Upper lobe of right lung (tissue), 1 donor: ENCODE measurements around the gene RPL15. TPM values are rescaled to one million over a fixed set of nuclear protein-coding genes. Genes with fewer than 3 reads are reported as not detected.
"Not testable (repeated sequence)": the region's sequence is repeated elsewhere in the genome, so short reads cannot be mapped to it uniquely, and the experiment has no call there.

Source experiments
- ATAC-seq: fragments of 200-7000 bp; cut with Tn5 transposase; one replicate; pipeline ENCODE4 v1.9.1; 2020; ENCODE audit warnings: mild to moderate bottlenecking, moderate library complexity
- DNase-seq: peaks from one replicate; pipeline ENCODE4 v3.0.0-alpha.2; 2020
- H3K27ac ChIP-seq: fragments of 200-600 bp; one replicate; pipeline ENCODE4 v1.8.0; 2022
- H3K27me3 ChIP-seq: fragments of 200-600 bp; one replicate; pipeline ENCODE4 v1.8.0; 2022; ENCODE audit warnings: mild to moderate bottlenecking
- H3K36me3 ChIP-seq: fragments of 200-600 bp; one replicate; pipeline ENCODE4 v1.8.0; 2022
- H3K4me1 ChIP-seq: fragments of 200-600 bp; one replicate; pipeline ENCODE4 v1.8.0; 2022
- H3K4me3 ChIP-seq: fragments of 200-600 bp; one replicate; pipeline ENCODE4 v1.8.0; 2022; ENCODE audit warnings: mild to moderate bottlenecking
- H3K9me3 ChIP-seq: fragments of 200-600 bp; one replicate; pipeline ENCODE4 v1.8.0; 2022
- intact Hi-C: fragments of 100-400 bp; cut with DNase I; formaldehyde crosslinking; loops from one replicate; pipeline ENCODE4 v1.11.0; 2022
- total RNA-seq: library from RNA; stranded (reverse); fragmentation: NEBNext Ultra II Directional; extraction: Animal tissue kit (Norgen Biotek cat#: 25700); gene quantifications from one replicate; pipeline ENCODE4 v1.2.1, GENCODE V29; 2021
- TF ChIP-seq, protein P1 (sequence below): fragments of 200-600 bp; IDR thresholded peaks from one replicate; pipeline ENCODE4 v1.8.0; 2022; ENCODE audit warnings: antibody characterized with exemption
- donor health status: DM: no; HTN: yes; CAD: no; lungs with severe emphysema.

Gene RPL15
- total RNA-seq, 1 donor from 2014 or later: 1,404 TPM

DNA sequence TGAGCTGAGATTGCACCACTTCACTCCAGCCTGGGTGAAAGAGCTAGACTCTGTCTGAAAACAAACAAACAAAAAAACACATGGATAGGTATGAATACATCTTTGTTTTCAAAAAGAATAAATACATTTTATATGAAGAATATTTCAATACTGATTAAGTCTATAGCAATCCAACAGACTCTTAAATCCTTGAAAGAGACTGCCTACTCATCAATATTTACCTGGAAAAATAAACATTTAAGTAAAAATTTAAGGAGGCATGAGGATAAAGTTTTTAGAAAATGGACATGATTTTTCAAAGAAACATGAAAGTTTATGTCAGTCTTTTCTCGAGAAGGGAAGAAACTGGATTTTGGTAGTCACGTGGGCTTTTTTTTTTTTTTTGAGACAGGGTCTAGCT lies 5.5 kb upstream of the RPL15 start:
- DNase-seq (no peak), ATAC-seq (no peak)
- no peak overlapping the region for H3K4me3 ChIP-seq
- intact Hi-C loops: no loop called here
- no peaks in the 10 kb centered on the region for H3K27me3 ChIP-seq
- H3K9me3 ChIP-seq: no peaks in the 10 kb centered on the region
- peaks cover 21% of the 10 kb centered on the region for H3K36me3 ChIP-seq
- no peak overlapping the region for H3K27ac ChIP-seq
- H3K4me1 ChIP-seq: peaks cover 15% of the 10 kb centered on the region
- TF ChIP-seq, protein P1, sequence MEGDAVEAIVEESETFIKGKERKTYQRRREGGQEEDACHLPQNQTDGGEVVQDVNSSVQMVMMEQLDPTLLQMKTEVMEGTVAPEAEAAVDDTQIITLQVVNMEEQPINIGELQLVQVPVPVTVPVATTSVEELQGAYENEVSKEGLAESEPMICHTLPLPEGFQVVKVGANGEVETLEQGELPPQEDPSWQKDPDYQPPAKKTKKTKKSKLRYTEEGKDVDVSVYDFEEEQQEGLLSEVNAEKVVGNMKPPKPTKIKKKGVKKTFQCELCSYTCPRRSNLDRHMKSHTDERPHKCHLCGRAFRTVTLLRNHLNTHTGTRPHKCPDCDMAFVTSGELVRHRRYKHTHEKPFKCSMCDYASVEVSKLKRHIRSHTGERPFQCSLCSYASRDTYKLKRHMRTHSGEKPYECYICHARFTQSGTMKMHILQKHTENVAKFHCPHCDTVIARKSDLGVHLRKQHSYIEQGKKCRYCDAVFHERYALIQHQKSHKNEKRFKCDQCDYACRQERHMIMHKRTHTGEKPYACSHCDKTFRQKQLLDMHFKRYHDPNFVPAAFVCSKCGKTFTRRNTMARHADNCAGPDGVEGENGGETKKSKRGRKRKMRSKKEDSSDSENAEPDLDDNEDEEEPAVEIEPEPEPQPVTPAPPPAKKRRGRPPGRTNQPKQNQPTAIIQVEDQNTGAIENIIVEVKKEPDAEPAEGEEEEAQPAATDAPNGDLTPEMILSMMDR: no peak

DNA sequence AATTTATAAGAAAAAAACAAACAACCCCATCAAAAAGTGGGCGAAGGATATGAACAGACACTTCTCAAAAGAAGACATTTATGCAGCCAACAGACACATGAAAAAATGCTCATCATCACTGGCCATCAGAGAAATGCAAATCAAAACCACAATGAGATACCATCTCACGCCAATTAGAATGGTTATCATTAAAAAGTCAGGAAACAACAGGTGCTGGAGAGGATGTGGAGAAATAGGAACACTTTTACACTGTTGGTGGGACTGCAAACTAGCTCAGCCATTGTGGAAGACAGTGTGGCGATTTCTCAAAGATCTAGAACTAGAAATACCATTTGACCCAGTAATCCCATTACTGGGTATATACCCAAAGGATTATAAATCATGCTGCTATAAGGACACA lies 4.6 kb upstream of the RPL15 start:
- DNase-seq, H3K27ac ChIP-seq, H3K9me3 ChIP-seq, intact Hi-C loops, ATAC-seq, H3K27me3 ChIP-seq, H3K4me3 ChIP-seq: not testable (repeated sequence)
- Histone ChIP-seq H3K36me3 (peaks cover 17% of the 10 kb centered on the region), H3K4me1 (peaks cover 15% of the 10 kb centered on the region)

DNA sequence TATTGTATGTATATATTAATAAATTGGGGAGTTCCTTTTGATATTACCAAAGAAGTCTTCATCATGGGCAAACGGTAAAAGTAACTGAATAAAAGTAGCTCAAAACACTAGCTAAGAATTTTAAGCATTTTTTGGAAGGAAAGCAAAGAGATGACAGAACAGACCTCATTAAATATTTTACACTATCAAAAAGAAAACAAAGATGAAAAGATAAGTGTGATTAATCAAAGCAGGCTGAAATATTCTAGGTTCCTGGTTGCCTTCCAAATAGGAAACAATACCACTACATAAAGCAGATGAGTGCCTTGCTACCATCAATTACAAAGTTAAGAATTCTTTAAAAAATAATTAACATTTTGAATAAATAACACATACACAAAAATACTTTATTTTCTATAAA lies 3.8 kb upstream of the RPL15 start:
- DNase-seq (no peak), ATAC-seq (no peak)
- H3K36me3 ChIP-seq: peaks cover 19% of the 10 kb centered on the region
- H3K4me3 ChIP-seq: no peak overlapping the region
- H3K27ac ChIP-seq: no peak overlapping the region
- intact Hi-C loops: no loop called here
- TF ChIP-seq, protein P1: no peak
- H3K4me1 ChIP-seq: peaks cover 19% of the 10 kb centered on the region
- H3K27me3 ChIP-seq: no peaks in the 10 kb centered on the region
- no peaks in the 10 kb centered on the region for H3K9me3 ChIP-seq

DNA sequence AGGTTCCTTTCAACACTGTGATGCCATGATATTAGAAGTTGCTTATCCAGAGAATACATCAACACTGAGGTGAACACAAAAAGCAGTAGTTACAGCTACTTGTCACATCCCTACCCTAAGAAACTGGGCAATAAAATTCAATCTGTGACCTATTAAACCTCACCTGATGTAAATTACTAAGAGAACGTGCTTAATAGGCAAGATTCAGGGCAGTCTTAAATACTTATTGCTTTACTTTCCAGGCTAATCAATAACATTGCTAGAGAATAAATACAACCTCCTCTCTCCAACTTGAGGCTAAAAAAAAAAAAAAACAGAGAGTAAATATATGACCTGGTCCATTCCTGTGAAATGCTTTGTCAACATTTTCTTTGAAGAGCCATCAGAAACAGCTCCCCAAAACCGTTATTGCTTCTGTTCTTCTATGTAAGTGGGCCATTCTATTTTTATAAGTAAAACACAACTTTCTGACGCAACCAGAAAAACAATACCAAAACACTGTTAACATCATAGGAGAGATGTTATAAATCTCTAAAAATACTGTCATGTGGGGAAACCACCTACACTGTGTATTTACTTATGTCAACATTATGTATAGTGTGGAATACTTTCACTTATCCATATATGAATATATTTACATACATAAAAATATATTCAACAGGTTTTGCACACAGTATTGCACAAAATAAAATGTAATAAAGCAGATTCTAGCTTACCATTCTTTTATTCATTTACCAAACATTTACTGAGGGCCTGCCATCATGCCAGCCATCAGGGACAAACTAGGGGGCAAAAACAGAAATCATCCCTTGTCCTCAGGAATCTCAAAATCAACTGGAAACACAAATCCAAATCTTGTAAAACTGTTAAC lies 2.8 kb upstream of the RPL15 start:
- Histone ChIP-seq H3K4me3 (no peak overlapping the region), H3K27me3 (no peaks in the 10 kb centered on the region), H3K27ac (no peak overlapping the region), H3K9me3 (no peaks in the 10 kb centered on the region), H3K36me3 (peaks cover 27% of the 10 kb centered on the region), H3K4me1 (peaks cover 28% of the 10 kb centered on the region)
- DNase-seq: no peak
- intact Hi-C loops: no loop called here
- no peak for ATAC-seq
- TF ChIP-seq, protein P1: no peak

DNA sequence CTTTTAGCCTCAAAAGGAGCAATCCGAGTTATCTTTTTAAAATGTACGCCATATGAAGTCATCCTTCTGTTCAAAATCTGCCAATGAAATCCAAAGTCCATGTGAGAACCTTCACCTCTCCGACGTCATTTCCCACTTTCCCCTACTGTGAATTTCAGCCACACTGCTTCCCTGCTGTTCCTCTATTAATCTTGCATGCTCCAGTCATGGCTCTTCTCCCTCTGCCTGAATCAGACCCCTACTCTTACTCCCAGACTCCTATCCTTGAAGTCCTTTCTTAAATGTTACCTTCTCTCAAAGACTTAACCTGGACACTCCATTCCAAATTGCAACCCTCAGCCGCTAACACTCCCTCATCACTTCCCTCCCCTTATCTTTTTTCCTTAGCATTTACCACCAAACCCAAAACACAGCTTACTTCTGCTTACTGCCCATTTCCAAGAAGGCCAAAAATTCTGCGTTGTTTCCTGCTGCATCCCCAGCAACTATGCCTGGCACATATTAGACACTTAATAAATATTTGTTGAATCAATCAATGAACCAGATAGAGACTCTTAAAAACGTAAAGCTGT lies 1.3 kb upstream of the RPL15 start:
- no peak overlapping the region for H3K27ac ChIP-seq
- TF ChIP-seq, protein P1: no peak
- DNase-seq (no peak), ATAC-seq (no peak)
- H3K36me3 ChIP-seq: peaks cover 28% of the 10 kb centered on the region
- H3K9me3 ChIP-seq: no peaks in the 10 kb centered on the region
- H3K27me3 ChIP-seq: no peaks in the 10 kb centered on the region
- H3K4me1 ChIP-seq: peaks cover 31% of the 10 kb centered on the region
- peak overlapping the region; percentile 94 for H3K4me3 ChIP-seq
- intact Hi-C loops: no loop called here

DNA sequence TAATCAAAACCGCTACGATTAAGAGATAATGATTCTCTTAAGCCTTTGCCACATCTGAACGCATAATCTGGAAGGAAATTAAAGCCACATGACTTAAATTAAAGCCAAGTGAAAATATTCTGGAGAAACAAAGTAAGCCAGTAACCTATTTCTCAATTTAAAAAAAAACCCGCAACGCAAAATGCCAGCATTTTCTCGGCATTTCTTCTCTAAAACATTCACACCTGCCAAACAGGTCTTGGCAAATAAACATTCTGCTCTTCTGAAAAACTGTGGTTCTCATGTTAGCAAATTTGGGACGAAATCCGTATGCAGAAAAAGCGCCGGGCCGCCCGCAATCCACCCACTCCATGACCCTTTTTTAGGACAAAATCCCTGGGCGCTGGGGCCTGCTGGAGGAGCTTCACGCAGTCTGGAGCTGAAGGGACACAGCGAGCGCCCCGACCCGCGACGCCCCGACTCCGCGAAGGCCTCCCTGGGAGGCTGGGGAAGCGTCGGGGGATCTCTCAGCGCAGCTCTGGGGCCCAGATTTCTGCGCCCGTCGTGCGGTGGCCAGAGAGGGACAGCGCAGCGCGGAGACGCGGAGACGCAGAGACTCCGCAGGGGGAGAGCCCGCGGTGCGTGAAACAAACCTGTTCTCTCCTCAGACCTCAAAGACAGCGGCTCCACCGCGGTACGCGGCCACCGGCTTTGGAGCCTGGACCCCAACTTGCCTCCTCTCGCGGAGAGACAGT lies 613 bp upstream of the RPL15 start:
- Histone ChIP-seq H3K27me3 (no peaks in the 10 kb centered on the region), H3K4me3 (peak overlapping the region; percentile 94), H3K27ac (peak overlapping the region; percentile 93), H3K9me3 (no peaks in the 10 kb centered on the region), H3K36me3 (peaks cover 34% of the 10 kb centered on the region), H3K4me1 (peaks cover 31% of the 10 kb centered on the region)
- DNase-seq: no peak
- TF ChIP-seq, protein P1: no peak
- intact Hi-C loops: no loop called here
- peak; percentile 66 for ATAC-seq

DNA sequence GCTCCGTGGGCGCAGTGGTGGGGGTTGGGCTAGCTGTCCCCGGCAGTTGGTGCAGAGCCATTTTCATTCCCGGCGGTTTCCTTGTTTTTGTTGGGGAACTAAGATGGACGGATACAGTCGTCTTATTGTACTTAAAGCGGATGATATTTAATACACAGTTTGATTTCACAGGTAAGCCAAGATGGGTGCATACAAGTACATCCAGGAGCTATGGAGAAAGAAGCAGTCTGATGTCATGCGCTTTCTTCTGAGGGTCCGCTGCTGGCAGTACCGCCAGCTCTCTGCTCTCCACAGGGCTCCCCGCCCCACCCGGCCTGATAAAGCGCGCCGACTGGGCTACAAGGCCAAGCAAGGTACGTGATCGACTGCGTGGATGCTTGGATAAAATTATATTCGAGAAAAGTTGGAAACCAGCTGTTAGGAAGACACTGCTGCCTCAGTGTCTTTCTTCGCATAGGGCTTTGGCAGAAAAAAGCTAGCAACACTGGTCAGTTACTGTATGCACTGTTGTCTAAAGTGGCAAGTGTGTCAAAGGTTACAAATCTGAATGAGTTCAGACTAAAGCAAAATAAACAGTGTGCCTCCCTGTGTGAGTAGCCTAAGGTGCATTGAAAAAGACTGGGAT lies 859 bp downstream of the RPL15 start:
- intact Hi-C loops, ATAC-seq: not testable (repeated sequence)
- H3K4me1 ChIP-seq: peaks cover 31% of the 10 kb centered on the region

DNA sequence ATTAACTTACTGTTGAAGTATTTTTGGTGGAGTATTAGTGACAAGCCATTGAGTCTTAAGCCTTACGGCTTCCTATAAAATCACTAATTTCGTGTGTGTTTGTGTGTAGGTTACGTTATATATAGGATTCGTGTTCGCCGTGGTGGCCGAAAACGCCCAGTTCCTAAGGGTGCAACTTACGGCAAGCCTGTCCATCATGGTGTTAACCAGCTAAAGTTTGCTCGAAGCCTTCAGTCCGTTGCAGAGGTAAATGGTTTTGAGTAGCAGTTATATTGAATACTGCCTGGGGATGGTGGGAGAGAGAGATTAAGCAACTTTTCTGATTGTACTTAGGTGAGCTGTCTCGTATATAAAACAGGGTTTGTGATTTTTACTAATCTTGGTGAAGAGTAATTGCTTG lies 1.4 kb downstream of the RPL15 start:
- Histone ChIP-seq H3K4me3 (peak overlapping the region; percentile 94), H3K36me3 (peaks cover 43% of the 10 kb centered on the region), H3K4me1 (peaks cover 28% of the 10 kb centered on the region), H3K27ac (peak overlapping the region; percentile 93)
- DNase-seq, H3K9me3 ChIP-seq, intact Hi-C loops, H3K27me3 ChIP-seq, ATAC-seq: not testable (repeated sequence)

More for the DNA sequence above, 859 bp downstream of the RPL15 start:
- H3K9me3 ChIP-seq, H3K27me3 ChIP-seq, DNase-seq: not testable (repeated sequence)
- H3K36me3 ChIP-seq: peaks cover 43% of the 10 kb centered on the region
- peak overlapping the region; percentile 93 for H3K27ac ChIP-seq
- peak overlapping the region; percentile 94 for H3K4me3 ChIP-seq
